Naive thymus-derived CD4-positive, alpha-beta T cell (primary cell): Measurements from ENCODE around the gene TTC39B. TPM values are rescaled to one million over a fixed set of nuclear protein-coding genes. Genes with fewer than 3 reads are reported as not detected.
"Not testable (repeated sequence)": the region's sequence is repeated elsewhere in the genome, so short reads cannot be mapped to it uniquely, and the experiment has no call there.

Source experiments
- ATAC-seq: fragments of 150-1000 bp; cut with Tn5 transposase; 2 replicates; pipeline ENCODE4 v1.10.0; 2021; ENCODE audit warnings: mild to moderate bottlenecking, moderate library complexity
- CTCF ChIA-PET: fragments of 350-600 bp; sonication (Branson Sonifier 250); formaldehyde crosslinking; loops from one replicate; lab custom pipeline; 2021; ENCODE audit warnings: antibody characterized with exemption; lab: Charles Lee
- POLR2A ChIA-PET: fragments of 350-600 bp; sonication (Branson Sonifier 250); formaldehyde crosslinking; loops from one replicate; lab custom pipeline; 2021; ENCODE audit warnings: antibody characterized with exemption, inconsistent platforms; lab: Charles Lee
- DNase-seq, 9 donors: peaks; one replicate each; pipeline versions ENCODE4 v3.0.0 to v3.0.0-alpha.2; 2020 to 2022; ENCODE audit warnings: mixed read lengths in 1 of 9
- H3K27ac ChIP-seq: one replicate; pipeline ENCODE4 v1.7.0; 2013; ENCODE audit warnings: mild to moderate bottlenecking, low read depth, low read length, moderate library complexity
- H3K27me3 ChIP-seq, 2 donors: one replicate each; pipeline ENCODE4 v1.7.0; 2013; ENCODE audit warnings: low read length in 2 of 2, mild to moderate bottlenecking in 2 of 2, moderate library complexity in 2 of 2; ENCODE audit not compliant: control insufficient read depth in 2 of 2, insufficient read depth in 2 of 2
- H3K36me3 ChIP-seq, 3 experiments: 1 replicate in 2 of 3; 2 replicates in 1 of 3; pipeline ENCODE4 v1.7.0; 2013; ENCODE audit warnings: low read length in 3 of 3, mild to moderate bottlenecking in 3 of 3, moderate library complexity in 1 of 3; ENCODE audit not compliant: insufficient read depth in 3 of 3, control insufficient read depth in 2 of 3
- H3K4me1 ChIP-seq, 2 donors: one replicate each; pipeline ENCODE4 v1.7.0; 2013; ENCODE audit warnings: low read length in 2 of 2, mild to moderate bottlenecking in 2 of 2, moderate library complexity in 1 of 2; ENCODE audit not compliant: control insufficient read depth in 2 of 2, insufficient read depth in 2 of 2
- H3K4me3 ChIP-seq: 2 replicates; pipeline ENCODE4 v1.7.0; 2013; ENCODE audit warnings: mild to moderate bottlenecking, low read length
- H3K9me3 ChIP-seq, 3 experiments: 1 replicate in 2 of 3; 2 replicates in 1 of 3; pipeline ENCODE4 v1.7.0; 2013; ENCODE audit warnings: low read length in 3 of 3; ENCODE audit not compliant: control insufficient read depth in 2 of 3
- H3K27ac Mint-ChIP-seq, 9 donors: one replicate each; pipeline ENCODE4 v1.8.0; 2020 to 2022; ENCODE audit warnings: mixed read lengths in 9 of 9, mild to moderate bottlenecking in 8 of 9, moderate library complexity in 5 of 9, inconsistent platforms in 2 of 9
- H3K27me3 Mint-ChIP-seq, 5 donors: one replicate each; pipeline ENCODE4 v1.8.0; 2021 to 2022; ENCODE audit warnings: mixed read lengths in 5 of 5, mild to moderate bottlenecking in 1 of 5
- H3K36me3 Mint-ChIP-seq, 5 donors: one replicate each; pipeline ENCODE4 v1.8.0; 2020 to 2022; ENCODE audit warnings: mixed read lengths in 5 of 5, mild to moderate bottlenecking in 3 of 5, inconsistent platforms in 1 of 5
- H3K4me1 Mint-ChIP-seq, 7 donors: one replicate each; pipeline ENCODE4 v1.8.0; 2020 to 2022; ENCODE audit warnings: mixed read lengths in 7 of 7, mild to moderate bottlenecking in 3 of 7, inconsistent platforms in 1 of 7
- H3K4me3 Mint-ChIP-seq, 10 donors: one replicate each; pipeline ENCODE4 v1.8.0; 2020 to 2022; ENCODE audit warnings: mild to moderate bottlenecking in 10 of 10, mixed read lengths in 10 of 10, moderate library complexity in 6 of 10, inconsistent platforms in 2 of 10
- H3K9me3 Mint-ChIP-seq, 11 donors: one replicate each; pipeline ENCODE4 v1.8.0; 2020 to 2022; ENCODE audit warnings: mixed read lengths in 11 of 11, mild to moderate bottlenecking in 4 of 11, inconsistent platforms in 1 of 11, moderate library complexity in 1 of 11
- intact Hi-C, 2 donors: fragments of 100-400 bp; cut with micrococcal nuclease; formaldehyde crosslinking; loops; one replicate each; pipeline ENCODE4 v1.15.1; 2023
- polyA plus RNA-seq, 2 donors: library from polyadenylated mRNA; unstranded; fragments of 300-500 nt; fragmentation: Illumina TruSeq; gene quantifications; one replicate each; pipeline ENCODE4 v1.2.3, GENCODE V29; 2021
- total RNA-seq, 6 experiments: library from RNA in 5 of 6; stranded (reverse) in 5 of 6; gene quantifications; 1 replicate in 5 of 6; 2 replicates in 1 of 6; pipeline ENCODE4 v1.2.3 and lab custom pipeline; 2021 to 2026

Gene TTC39B
- total and polyA plus RNA-seq, 7 experiments from 2014 or later: 10.0 to 49.3 (median 37.8) TPM

DNA sequence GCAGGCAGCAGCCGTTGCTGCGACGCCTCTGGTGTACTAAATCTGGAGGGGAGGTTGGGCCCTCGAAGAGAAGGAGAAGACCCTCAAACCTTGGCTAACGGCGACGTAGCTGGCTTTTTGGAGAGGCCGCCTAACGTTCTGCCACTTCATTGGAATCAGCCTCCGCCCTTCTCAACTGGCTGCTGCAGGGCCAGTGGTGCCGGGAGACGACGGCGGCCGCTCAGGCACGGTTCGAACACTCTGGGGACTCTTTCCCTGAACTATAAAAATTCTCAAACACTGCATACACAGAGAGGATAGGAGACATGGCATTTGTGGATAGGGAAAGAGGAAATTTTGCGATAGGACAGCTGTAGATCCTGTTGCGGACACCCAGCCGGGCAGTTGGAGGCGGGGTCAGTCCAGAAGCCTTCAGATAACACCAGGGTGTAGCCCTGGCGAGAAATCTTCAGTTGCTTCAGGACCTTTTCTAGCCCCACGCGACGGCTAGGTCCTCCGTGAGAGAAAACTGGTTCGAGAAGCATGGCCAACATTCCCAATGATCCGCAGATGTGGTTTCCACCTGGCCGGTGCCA, 74.2 kb downstream of the TTC39B start:
- H3K4me1 ChIP-seq, H3K27me3 ChIP-seq, H3K36me3 ChIP-seq, intact Hi-C loops, H3K4me3 Mint-ChIP-seq, DNase-seq, ATAC-seq, CTCF ChIA-PET, H3K4me3 ChIP-seq, H3K27ac ChIP-seq, POLR2A ChIA-PET, H3K27me3 Mint-ChIP-seq: not testable (repeated sequence)
- H3K9me3 ChIP-seq: peaks cover 0 to 16% (median under 1%) of the 10 kb centered on the region in 3 experiments
- peaks cover 11 to 51% (median 35%) of the 10 kb centered on the region in 7 donors for H3K4me1 Mint-ChIP-seq
- H3K9me3 Mint-ChIP-seq: peaks cover 7 to 34% (median 24%) of the 10 kb centered on the region in 11 donors
- H3K27ac Mint-ChIP-seq: peak overlapping the region in 1 of 9 donors; percentile 65
- peaks cover 16 to 48% (median 39%) of the 10 kb centered on the region in 5 donors for H3K36me3 Mint-ChIP-seq

DNA sequence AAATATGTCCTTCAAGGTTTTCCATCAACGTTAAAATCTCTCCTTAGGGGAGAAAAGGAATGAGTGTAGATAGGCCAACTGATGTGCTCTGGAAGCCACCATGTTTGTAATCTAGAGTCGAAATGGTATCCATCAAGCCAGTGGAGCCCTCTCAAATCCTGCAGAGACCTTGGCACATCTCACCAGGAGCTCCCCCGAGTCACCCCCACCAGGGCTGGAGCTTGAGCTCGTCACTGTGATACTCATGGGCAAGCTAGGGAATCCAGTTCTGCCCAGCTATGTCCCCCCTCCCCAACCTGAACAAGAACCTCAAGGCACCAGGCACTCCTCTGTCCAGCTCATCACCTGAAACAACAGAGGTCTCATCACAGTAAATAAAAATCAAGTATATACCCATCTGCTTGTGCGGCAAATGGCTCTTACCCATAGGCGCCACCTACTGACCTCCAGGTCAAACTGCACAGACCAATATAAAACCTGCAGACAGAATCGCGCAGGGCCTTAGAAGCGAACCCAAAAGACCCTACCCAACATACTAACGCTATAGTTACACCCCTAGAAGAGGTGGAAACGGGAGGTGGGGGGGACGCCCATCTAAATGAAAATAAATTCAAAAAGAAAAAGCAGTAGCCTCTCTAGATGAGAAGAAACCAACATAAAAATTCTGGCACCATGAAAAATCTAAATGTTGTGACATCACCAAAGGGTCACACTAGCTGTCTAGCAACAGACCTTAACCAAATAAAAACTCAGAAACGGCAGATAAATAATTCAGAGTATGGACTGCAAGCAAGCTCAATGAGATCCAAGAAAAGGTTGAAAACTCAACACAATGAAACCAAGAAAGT, 75.0 kb downstream of the TTC39B start:
- ATAC-seq: no peak
- intact Hi-C loops: no loop called here
- CTCF ChIA-PET: no interaction called here
- Histone ChIP-seq H3K36me3 (no peaks in the 10 kb centered on the region), H3K4me1 (no peaks in the 10 kb centered on the region), H3K27me3 (no peaks in the 10 kb centered on the region), H3K9me3 (peaks cover 0 to 11% (median 0%) of the 10 kb centered on the region in 3 experiments), H3K4me3 (no peak overlapping the region), H3K27ac (no peak overlapping the region)
- Mint-ChIP-seq H3K9me3 (peaks cover 0 to 27% (median 16%) of the 10 kb centered on the region in 11 donors), H3K36me3 (peaks cover 14 to 41% (median 32%) of the 10 kb centered on the region in 5 donors), H3K27ac (peak overlapping the region in 1 of 9 donors; percentile 55), H3K4me1 (peaks cover 11 to 51% (median 31%) of the 10 kb centered on the region in 7 donors), H3K4me3 (no peak overlapping the region), H3K27me3 (no peaks in the 10 kb centered on the region)
- no peak for DNase-seq
- POLR2A ChIA-PET: no interaction called here

DNA sequence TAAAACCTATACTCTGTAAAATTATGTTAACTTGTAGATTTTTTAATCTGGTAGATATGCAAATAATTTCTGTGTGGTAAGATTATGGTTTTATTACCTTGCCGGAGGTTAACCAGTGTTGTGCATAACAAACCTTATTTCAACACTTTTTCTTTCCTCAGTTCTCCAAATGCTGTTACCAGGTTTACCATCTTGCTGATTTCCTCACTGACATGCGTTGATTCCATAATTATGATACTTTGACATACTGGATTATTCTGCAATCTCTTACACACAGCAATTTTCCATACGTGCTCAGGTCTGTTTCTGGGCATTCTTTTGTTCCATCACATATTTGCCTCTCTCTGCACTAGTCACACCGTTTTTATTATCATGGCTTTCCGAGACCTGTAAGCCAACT, 77.6 kb downstream of the TTC39B start:
- no peaks in the 10 kb centered on the region for H3K27me3 Mint-ChIP-seq
- Histone ChIP-seq H3K27ac (no peak overlapping the region), H3K36me3 (peaks cover 0 to 8% (median 0%) of the 10 kb centered on the region in 3 experiments), H3K27me3 (no peaks in the 10 kb centered on the region), H3K4me1 (no peaks in the 10 kb centered on the region), H3K4me3 (no peak overlapping the region), H3K9me3 (no peaks in the 10 kb centered on the region)
- H3K27ac Mint-ChIP-seq: peak overlapping the region in 2 of 9 donors; percentile 1 to 3
- DNase-seq: no peak
- ChIA-PET POLR2A (no interaction called here), CTCF (no interaction called here)
- no peak overlapping the region for H3K4me3 Mint-ChIP-seq
- intact Hi-C loops: no loop called here
- H3K9me3 Mint-ChIP-seq: peaks cover 0 to 7% (median 0%) of the 10 kb centered on the region in 11 donors
- H3K36me3 Mint-ChIP-seq: peaks cover 4 to 35% (median 22%) of the 10 kb centered on the region in 5 donors
- ATAC-seq: no peak
- peaks cover 17 to 45% (median 35%) of the 10 kb centered on the region in 7 donors for H3K4me1 Mint-ChIP-seq

DNA sequence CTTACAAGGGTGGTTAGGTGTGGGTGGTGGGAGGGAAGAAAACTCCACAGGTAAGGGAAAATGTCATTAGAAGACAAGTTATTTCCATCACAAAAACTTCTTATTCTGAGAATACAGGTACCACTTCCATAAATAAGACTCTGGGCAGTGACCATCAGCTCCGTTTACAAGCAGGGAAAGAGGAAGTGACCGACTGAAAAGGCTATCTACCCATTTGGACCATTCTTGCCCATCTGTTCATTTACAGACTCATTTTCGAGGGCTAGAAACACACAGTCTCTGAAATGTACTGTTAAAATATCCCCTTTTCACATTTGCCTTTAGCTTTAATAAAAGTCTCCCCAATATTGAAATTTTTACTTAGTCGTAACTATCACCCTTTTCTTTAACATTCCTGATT, 79.5 kb downstream of the TTC39B start:
- H3K27me3 ChIP-seq: no peaks in the 10 kb centered on the region
- no peak overlapping the region for H3K27ac ChIP-seq
- Mint-ChIP-seq H3K9me3 (peaks cover 0 to 4% (median 0%) of the 10 kb centered on the region in 11 donors), H3K4me3 (no peak overlapping the region), H3K4me1 (peaks cover 18 to 50% (median 42%) of the 10 kb centered on the region in 7 donors), H3K27ac (no peak overlapping the region), H3K36me3 (peaks cover 4 to 43% (median 27%) of the 10 kb centered on the region in 5 donors), H3K27me3 (no peaks in the 10 kb centered on the region)
- ATAC-seq (no peak), DNase-seq (no peak)
- ChIA-PET POLR2A (no interaction called here), CTCF (no interaction called here)
- peaks cover 0 to 25% (median 6%) of the 10 kb centered on the region in 3 experiments for H3K36me3 ChIP-seq
- intact Hi-C loops: no loop called here
- no peak overlapping the region for H3K4me3 ChIP-seq
- peaks cover 0 to 2% of the 10 kb centered on the region in 2 donors for H3K4me1 ChIP-seq
- H3K9me3 ChIP-seq: no peaks in the 10 kb centered on the region

DNA sequence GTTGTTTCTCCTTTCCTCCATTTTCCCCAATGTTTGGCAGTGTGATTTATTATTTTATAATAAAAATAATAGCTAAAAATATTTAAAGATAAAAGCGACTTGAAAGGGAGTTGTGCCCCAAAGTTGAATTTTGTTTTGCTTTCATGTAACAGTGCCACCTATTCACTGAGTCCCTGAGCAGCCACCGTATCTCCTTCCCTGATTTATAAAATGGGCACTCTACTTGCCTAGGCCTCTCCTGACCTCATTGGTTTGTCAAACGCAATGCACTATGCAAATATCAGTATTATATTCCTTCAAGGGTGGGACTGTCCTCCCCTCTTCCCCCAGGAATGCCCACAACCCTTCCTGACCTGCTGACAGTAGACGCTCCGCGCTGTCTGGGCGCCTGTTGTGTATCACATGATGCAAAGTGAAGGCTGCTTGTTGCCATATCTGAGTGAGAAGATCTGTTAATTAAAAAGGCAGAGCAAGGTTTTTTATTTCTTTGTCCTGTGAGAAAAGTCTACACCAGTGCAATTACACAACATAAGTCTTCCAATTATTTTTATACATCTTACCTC, 81.4 kb downstream of the TTC39B start:
- Mint-ChIP-seq H3K36me3 (peaks cover 4 to 45% (median 27%) of the 10 kb centered on the region in 5 donors), H3K9me3 (no peaks in the 10 kb centered on the region), H3K27ac (peak overlapping the region in 3 of 9 donors; percentile 13 to 26 (median 14)), H3K4me1 (peaks cover 15 to 47% (median 37%) of the 10 kb centered on the region in 7 donors), H3K27me3 (no peaks in the 10 kb centered on the region), H3K4me3 (no peak overlapping the region)
- no peak overlapping the region for H3K27ac ChIP-seq
- H3K9me3 ChIP-seq: no peaks in the 10 kb centered on the region
- ATAC-seq (no peak), DNase-seq (no peak)
- H3K27me3 ChIP-seq: no peaks in the 10 kb centered on the region
- intact Hi-C loops: no loop called here
- H3K4me1 ChIP-seq: peaks cover 0 to 4% of the 10 kb centered on the region in 2 donors
- POLR2A ChIA-PET: no interaction called here
- CTCF ChIA-PET: no interaction called here
- no peak overlapping the region for H3K4me3 ChIP-seq
- H3K36me3 ChIP-seq: peaks cover 0 to 25% (median 6%) of the 10 kb centered on the region in 3 experiments

DNA sequence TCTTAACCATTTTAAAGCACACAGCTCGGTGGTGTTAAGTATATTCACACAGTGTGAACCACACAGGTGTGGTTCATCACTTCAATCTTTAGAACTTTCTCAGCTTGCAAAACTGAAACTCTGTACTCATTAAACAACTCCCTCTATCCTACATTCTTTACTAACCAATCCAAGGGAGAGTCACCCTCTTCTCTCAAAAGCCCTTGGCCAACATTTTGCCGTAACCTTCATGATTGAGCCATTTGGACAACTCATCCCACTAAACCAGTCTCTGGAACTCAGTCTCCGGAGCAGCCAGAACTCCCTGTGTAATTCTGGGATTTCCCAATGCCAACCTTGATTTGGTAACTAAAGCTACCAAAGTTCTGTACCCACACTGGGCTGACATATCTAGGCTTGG, 84.7 kb downstream of the TTC39B start:
- Histone ChIP-seq H3K4me1 (peaks cover 0 to 4% of the 10 kb centered on the region in 2 donors), H3K36me3 (peaks cover 0 to 25% (median 6%) of the 10 kb centered on the region in 3 experiments), H3K27me3 (no peaks in the 10 kb centered on the region), H3K9me3 (no peaks in the 10 kb centered on the region), H3K4me3 (no peak overlapping the region), H3K27ac (no peak overlapping the region)
- Mint-ChIP-seq H3K36me3 (peaks cover 7 to 40% (median 30%) of the 10 kb centered on the region in 5 donors), H3K27me3 (no peaks in the 10 kb centered on the region), H3K9me3 (no peaks in the 10 kb centered on the region), H3K27ac (peak overlapping the region in 4 of 9 donors; percentile 14 to 76 (median 50)), H3K4me3 (no peak overlapping the region), H3K4me1 (peaks cover 13 to 41% (median 28%) of the 10 kb centered on the region in 7 donors)
- ATAC-seq: no peak
- POLR2A ChIA-PET: interaction anchor here (0.6 kb wide), 1 partner anchor 12 kb away, joined by 15 read pairs; no protein-coding TSS in a partner anchor
- no peak for DNase-seq
- CTCF ChIA-PET: interaction anchor here (0.6 to 1.1 kb wide), 2 partner anchors 89 to 118 kb away, joined by 3 to 4 read pairs; no protein-coding TSS in a partner anchor
- intact Hi-C loops: no loop called here
